A549 (cell line): Measurements from ENCODE around the gene BCL11B. TPM values are rescaled to one million over a fixed set of nuclear protein-coding genes. Genes with fewer than 3 reads are reported as not detected.

Experiments
- ATAC-seq, 2 experiments: fragments of 200-7000 bp in 1 of 2; fragments of >200 bp in 1 of 2; cut with Nextera tagmentation in 1 of 2; cut with Tn5 transposase in 1 of 2; 3 replicates each; pipeline versions ENCODE4 v1.8.0 to v1.9.1; 2018 to 2020; ENCODE audit warnings: mild to moderate bottlenecking in 1 of 2, moderate library complexity in 1 of 2
- CTCF ChIA-PET: fragments of 300-600 bp; sonication (Branson Sonifier 250); formaldehyde crosslinking; extraction: SDS; loops from one replicate; lab custom pipeline; 2021; ENCODE audit warnings: antibody characterized with exemption, inconsistent platforms; lab: Yijun Ruan, JAX
- POLR2A ChIA-PET: fragments of 350-600 bp; formaldehyde crosslinking; extraction: SDS; loops from one replicate; lab custom pipeline; 2021; ENCODE audit warnings: antibody characterized with exemption, inconsistent platforms; lab: Yijun Ruan, JAX
- DNase-seq, 2 experiments: peaks; one replicate each; pipeline versions ENCODE4 v3.0.0 to v3.0.0-alpha.2; 2011 to 2016; ENCODE audit warnings: low read depth in 1 of 2, low spot score in 1 of 2
- FAIRE-seq: peaks from 2 replicates; lab custom pipeline; 2011; peaks lifted over from hg19 to GRCh38; lab: Jason Lieb, UNC
- H3K27ac ChIP-seq, 2 experiments: fragments of >200 bp; sonication (Bioruptor Twin); formaldehyde crosslinking; 3 replicates each; pipeline ENCODE4 v1.5.1; 2016 to 2017
- H3K4me1 ChIP-seq: fragments of >200 bp; sonication (Bioruptor Twin); formaldehyde crosslinking; 3 replicates; pipeline ENCODE4 v1.6.1; 2016
- H3K4me2 ChIP-seq: fragments of >200 bp; sonication (Bioruptor Twin); formaldehyde crosslinking; 3 replicates; pipeline ENCODE4 v1.6.1; 2016
- H3K4me3 ChIP-seq: fragments of >200 bp; sonication (Bioruptor Twin); formaldehyde crosslinking; 3 replicates; pipeline ENCODE4 v1.5.1; 2016
- H3K9me3 ChIP-seq: fragments of >200 bp; sonication (Bioruptor Twin); formaldehyde crosslinking; 3 replicates; pipeline ENCODE4 v1.6.1; 2016
- ATOH8 ChIP-seq: fragments of 250-450 bp; sonication (Bioruptor Pico); IDR thresholded peaks from 2 replicates; pipeline ENCODE4 v1.5.0; 2020; ENCODE audit warnings: low read depth, mild to moderate bottlenecking, moderate library complexity
- BHLHE40 ChIP-seq: IDR thresholded peaks from 2 replicates; pipeline ENCODE4 v1.6.1; 2012; ENCODE audit warnings: low read depth, low read length, inconsistent platforms
- CHD2 ChIP-seq: fragments of 150-350 bp; IDR thresholded peaks from 2 replicates; pipeline ENCODE4 v1.6.1; 2014; ENCODE audit warnings: low read length; ENCODE audit not compliant: partially characterized antibody
- CHD4 ChIP-seq: fragments of 200-600 bp; sonication (generic); IDR thresholded peaks from 2 replicates; pipeline ENCODE4 v1.6.1; 2016; ENCODE audit warnings: antibody characterized with exemption, mild to moderate bottlenecking, borderline replicate concordance
- EHMT2 ChIP-seq: fragments of 200-600 bp; sonication (generic); IDR thresholded peaks from 2 replicates; pipeline ENCODE4 v1.6.1; 2016; ENCODE audit warnings: antibody characterized with exemption, low read depth, mild to moderate bottlenecking, moderate library complexity
- ELK1 ChIP-seq: fragments of 150-350 bp; IDR thresholded peaks from 2 replicates; pipeline ENCODE4 v1.6.1; 2014; ENCODE audit warnings: low read depth, mild to moderate bottlenecking, low read length
- ESRRA ChIP-seq: fragments of 150-350 bp; IDR thresholded peaks from 2 replicates; pipeline ENCODE4 v1.6.1; 2014; ENCODE audit warnings: mild to moderate bottlenecking, low read length, borderline replicate concordance
- FOSL2 ChIP-seq, 2 experiments: fragments of 450-650 bp in 1 of 2; fragments of >200 bp in 1 of 2; sonication (Bioruptor Twin) in 1 of 2; formaldehyde crosslinking; IDR thresholded peaks; 2 replicates each; pipeline versions ENCODE4 v1.5.0 to v1.6.1; 2016 to 2020; ENCODE audit warnings: mild to moderate bottlenecking in 1 of 2, moderate library complexity in 1 of 2
- FOXS1 ChIP-seq: fragments of 250-450 bp; sonication (Bioruptor Pico); IDR thresholded peaks from 2 replicates; pipeline ENCODE4 v1.5.0; 2020; ENCODE audit warnings: mild to moderate bottlenecking, moderate library complexity
- HEYL ChIP-seq: fragments of 250-450 bp; sonication (Bioruptor Pico); IDR thresholded peaks from 2 replicates; pipeline ENCODE4 v1.8.0; 2021; ENCODE audit warnings: mild to moderate bottlenecking, moderate library complexity
- HOXB13 ChIP-seq: fragments of 250-450 bp; sonication (Bioruptor Pico); IDR thresholded peaks from 2 replicates; pipeline ENCODE4 v1.5.0; 2020; ENCODE audit warnings: low read depth, mild to moderate bottlenecking, moderate library complexity
- HOXB5 ChIP-seq: fragments of 250-450 bp; sonication (Bioruptor Pico); IDR thresholded peaks from 2 replicates; pipeline ENCODE4 v1.5.0; 2020; ENCODE audit warnings: mild to moderate bottlenecking, moderate library complexity
- JUN ChIP-seq, 2 experiments: fragments of >200 bp; sonication (Bioruptor Twin); formaldehyde crosslinking; IDR thresholded peaks; 2 replicates in 1 of 2; 3 replicates in 1 of 2; pipeline ENCODE4 v1.6.1; 2016 to 2017
- MAZ ChIP-seq: fragments of 150-350 bp; IDR thresholded peaks from 2 replicates; pipeline ENCODE4 v1.6.1; 2014; ENCODE audit warnings: antibody characterized with exemption, low read depth, low read length, borderline replicate concordance
- MYC ChIP-seq: IDR thresholded peaks from 2 replicates; pipeline ENCODE4 v1.6.1; 2012; ENCODE audit warnings: mild to moderate bottlenecking, inconsistent platforms, low read length, improper control_type of control experiment, borderline replicate concordance
- NPAS2 ChIP-seq: fragments of 250-450 bp; sonication (Bioruptor Pico); IDR thresholded peaks from 2 replicates; pipeline ENCODE4 v1.8.0; 2022; ENCODE audit warnings: mild to moderate bottlenecking, moderate library complexity, borderline replicate concordance
- NR3C1 ChIP-seq: fragments of >200 bp; sonication (Bioruptor Twin); formaldehyde crosslinking; IDR thresholded peaks from 3 replicates; pipeline ENCODE4 v1.6.1; 2017
- PBX3 ChIP-seq: IDR thresholded peaks from 2 replicates; pipeline ENCODE4 v1.6.1; 2012
- PHF8 ChIP-seq: fragments of 200-600 bp; sonication (generic); IDR thresholded peaks from 2 replicates; pipeline ENCODE4 v1.6.1; 2016; ENCODE audit warnings: low read depth, mild to moderate bottlenecking, antibody characterized with exemption, moderate library complexity, borderline replicate concordance
- POLR2AphosphoS2 ChIP-seq: conservative IDR thresholded peaks from 2 replicates; pipeline ENCODE4 v1.6.1; 2012; ENCODE audit warnings: low read length, improper control_type of control experiment, inconsistent platforms
- RAD21 ChIP-seq, 2 experiments: fragments of >200 bp in 1 of 2; sonication (Bioruptor Twin) in 1 of 2; formaldehyde crosslinking in 1 of 2; IDR thresholded peaks in 1 of 2; conservative IDR thresholded peaks in 1 of 2; 2 replicates in 1 of 2; 3 replicates in 1 of 2; pipeline ENCODE4 v1.6.1; 2012 to 2018; ENCODE audit warnings: inconsistent platforms in 1 of 2
- WGBS: methylation state at CpG from one replicate; pipeline ENCODE4 v1.1.6; 2017; ENCODE audit errors: missing lambda C conversion rate; 5-methylcytosine and 5-hydroxymethylcytosine counted together
- polyA plus RNA-seq, 4 experiments: library from polyadenylated mRNA; depleted of rRNA in 3 of 4; stranded (reverse); fragments of >200 nt; fragmentation: RNase III in 1 of 4; extraction: RNeasy Plus Mini Kit Qiagen cat#74134 plus additional on column Dnase treatment in 1 of 4; gene quantifications; 2 replicates in 3 of 4; 3 replicates in 1 of 4; pipeline ENCODE4 v1.2.3, GENCODE V29; 2011 to 2017

Gene BCL11B
- polyA plus RNA-seq, 2 of the 4 experiments (the other 2 are of a cell fraction), result 0.43 to 0.49 TPM

GRCh38 chr14:99213527-99213971 is 58.4 kb downstream of the BCL11B start (continued):
- TF ChIP-seq FOSL2 (IDR thresholded peaks at IDR 0.05) (no peak), FOSL2 (CRISPR knock-in tag; IDR thresholded peaks at IDR 0.05) (no peak), NPAS2 (CRISPR knock-in tag) (no peak), BHLHE40 (no peak), CHD2 (no peak)

- no peaks in the 10 kb centered on the region for H3K9me3 ChIP-seq
- FAIRE-seq, result no peak
- TF ChIP-seq ESRRA (no peak), JUN (IDR thresholded peaks at IDR 0.05) (no peak), POLR2AphosphoS2 (no peak), PHF8 (no peak), HEYL (CRISPR knock-in tag) (no peak), NR3C1 (no peak), RAD21 (conservative IDR thresholded peaks at IDR 0.05 in 1 of 2, IDR thresholded peaks at IDR 0.05 in 1 of 2) (no peak), CHD4 (no peak), MYC (no peak), FOXS1 (CRISPR knock-in tag) (no peak)
- TF ChIP-seq, all 56 proteins: peak for 0
- WGBS, result 66% methylated on average over 11 of the region's 11 CpGs
- Histone ChIP-seq H3K4me3 (no peak overlapping the region), H3K4me2 (no peak overlapping the region), H3K4me1 (no peaks in the 10 kb centered on the region), H3K27ac (no peak overlapping the region)
- CTCF ChIA-PET, result no interaction called here
- ATAC-seq (no peak), DNase-seq (no peak)
- POLR2A ChIA-PET, result no interaction called here
Measured at GRCh38 chr14:99213101-99213500, 58.9 kb downstream of the BCL11B start.

GRCh38 chr14:99212646-99213045 is 59.4 kb downstream of the BCL11B start:
- Histone ChIP-seq H3K4me2 (no peak overlapping the region), H3K4me3 (no peak overlapping the region), H3K4me1 (no peaks in the 10 kb centered on the region), H3K27ac (no peak overlapping the region), H3K9me3 (no peaks in the 10 kb centered on the region)
- ATAC-seq (no peak), DNase-seq (no peak), FAIRE-seq (no peak)
- no CpG with 5 or more reads among the region's 3 CpGs for WGBS
- no peak for TF ChIP-seq CHD2
- no peak for TF ChIP-seq HOXB13 (CRISPR knock-in tag)
- TF ChIP-seq ELK1, result no peak
- no peak for TF ChIP-seq CHD4
- no peak for TF ChIP-seq NR3C1
- TF ChIP-seq ATOH8 (CRISPR knock-in tag), result no peak
- no peak for TF ChIP-seq MAZ
- no peak for TF ChIP-seq JUN (IDR thresholded peaks at IDR 0.05)
- TF ChIP-seq PBX3, result no peak
- no peak for TF ChIP-seq HOXB5 (CRISPR knock-in tag)
- TF ChIP-seq EHMT2, result no peak
- no peak for TF ChIP-seq NPAS2 (CRISPR knock-in tag)
- POLR2A ChIA-PET, result no interaction called here
- CTCF ChIA-PET, result interaction anchor here (1.0 kb wide), 1 partner anchor 11 kb away, joined by 3 read pairs; no protein-coding TSS in a partner anchor
